Neural cell (in vitro differentiated cells): Measurements from ENCODE around the gene THRA. TPM values are rescaled to one million over a fixed set of nuclear protein-coding genes. Genes with fewer than 3 reads are reported as not detected.

Experiments used
- H2AFZ ChIP-seq: fragments of 200-600, 300-800 bp; sonication (generic), shearing (Covaris generic); 2 replicates; pipeline ENCODE4 v1.6.0; 2014; ENCODE audit warnings: low read depth, mild to moderate bottlenecking, antibody characterized with exemption, low read length, moderate library complexity
- H3F3A ChIP-seq: fragments of 200-600 bp; shearing (Covaris generic); 2 replicates; pipeline ENCODE4 v1.6.1; 2016; ENCODE audit warnings: mild to moderate bottlenecking, moderate library complexity, mixed read lengths, antibody characterized with exemption, low read length; ENCODE audit not compliant: insufficient read depth, poor library complexity, severe bottlenecking
- H3K27ac ChIP-seq: fragments of 200-600, 300-800 bp; sonication (generic), shearing (Covaris generic); 2 replicates; pipeline ENCODE4 v1.5.1; 2014; ENCODE audit warnings: mild to moderate bottlenecking, low read length, moderate library complexity
- H3K27me3 ChIP-seq: fragments of 300-800, 200-600 bp; sonication (generic), shearing (Covaris generic); 2 replicates; pipeline ENCODE4 v1.6.0; 2014; ENCODE audit warnings: mild to moderate bottlenecking, low read depth, low read length, moderate library complexity; ENCODE audit not compliant: insufficient read depth
- H3K36me3 ChIP-seq: fragments of 300-800, 200-600 bp; sonication (generic), shearing (Covaris generic); 2 replicates; pipeline ENCODE4 v1.5.1; 2014; ENCODE audit warnings: mild to moderate bottlenecking, antibody characterized with exemption, low read length, moderate library complexity; ENCODE audit not compliant: insufficient read depth
- H3K4me2 ChIP-seq: fragments of 300-800, 200-600 bp; sonication (generic), shearing (Covaris generic); 2 replicates; pipeline ENCODE4 v1.6.0; 2014; ENCODE audit warnings: mild to moderate bottlenecking, low read length
- H3K4me3 ChIP-seq: fragments of 300-800, 200-600 bp; sonication (generic), shearing (Covaris generic); 2 replicates; pipeline ENCODE4 v1.5.1; 2014; ENCODE audit warnings: mild to moderate bottlenecking, low read length, moderate library complexity
- H3K79me2 ChIP-seq: fragments of 200-600 bp; shearing (Covaris generic); replicated peaks from 2 replicates; pipeline ENCODE4 v1.6.0; 2014; ENCODE audit warnings: mild to moderate bottlenecking, low read length, moderate library complexity; ENCODE audit not compliant: insufficient read depth
- H3K9ac ChIP-seq: fragments of 300-800, 200-600 bp; sonication (generic), shearing (Covaris generic); 2 replicates; pipeline ENCODE4 v1.6.1; 2016; ENCODE audit warnings: mild to moderate bottlenecking, low read length, mixed read lengths
- H3K9me2 ChIP-seq: fragments of 200-600 bp; shearing (Covaris generic); 2 replicates; pipeline ENCODE4 v1.6.1; 2016; ENCODE audit warnings: mild to moderate bottlenecking, low read length, mixed read lengths; ENCODE audit not compliant: insufficient read depth
- H3K9me3 ChIP-seq: fragments of 200-600, 300-800 bp; sonication (generic), shearing (Covaris generic); 2 replicates; pipeline ENCODE4 v1.6.1; 2016; ENCODE audit warnings: mild to moderate bottlenecking, mixed run types, low read length, moderate library complexity, mixed read lengths
- H4K20me1 ChIP-seq: fragments of 200-600 bp; shearing (Covaris generic); 2 replicates; pipeline ENCODE4 v1.6.1; 2016; ENCODE audit warnings: mild to moderate bottlenecking, mixed run types; ENCODE audit not compliant: insufficient read depth
- EP300 ChIP-seq: fragments of 450-650 bp; conservative IDR thresholded peaks from 2 replicates; pipeline ENCODE4 v1.6.1; 2014; ENCODE audit warnings: antibody characterized with exemption, mild to moderate bottlenecking, moderate library complexity; ENCODE audit not compliant: poor library complexity, severe bottlenecking
- EZH2 ChIP-seq: fragments of 200-600, 300-800 bp; shearing (Covaris generic), sonication (generic); IDR thresholded peaks from 2 replicates; pipeline ENCODE4 v1.6.1; 2014; ENCODE audit warnings: antibody characterized with exemption, low read length, borderline replicate concordance, mild to moderate bottlenecking; ENCODE audit not compliant: insufficient read depth, poor library complexity, severe bottlenecking
- MXI1 ChIP-seq: fragments of 450-650 bp; conservative IDR thresholded peaks from 2 replicates; pipeline ENCODE4 v1.6.1; 2014; ENCODE audit warnings: antibody characterized with exemption, mild to moderate bottlenecking; ENCODE audit not compliant: poor library complexity, severe bottlenecking
- POLR2AphosphoS5 ChIP-seq: IDR thresholded peaks from 2 replicates; pipeline ENCODE4 v1.6.1; 2012
- RAD21 ChIP-seq: fragments of 450-650 bp; conservative IDR thresholded peaks from 2 replicates; pipeline ENCODE4 v1.6.1; 2014; ENCODE audit warnings: antibody characterized with exemption, mild to moderate bottlenecking, moderate library complexity
- SMC3 ChIP-seq: fragments of 450-650 bp; conservative IDR thresholded peaks from 2 replicates; pipeline ENCODE4 v1.6.1; 2014; ENCODE audit warnings: antibody characterized with exemption, mild to moderate bottlenecking, moderate library complexity; ENCODE audit not compliant: poor library complexity
- TAF1 ChIP-seq: IDR thresholded peaks from 2 replicates; pipeline ENCODE4 v1.6.1; 2012; ENCODE audit warnings: low read depth
- polyA plus RNA-seq: library from polyadenylated mRNA; depleted of rRNA; stranded (reverse); fragments of >200 nt; gene quantifications from 2 replicates; pipeline ENCODE4 v1.2.3, GENCODE V29; 2014
- TF ChIP-seq, protein P1 (sequence below): fragments of 450-650 bp; IDR thresholded peaks from 2 replicates; pipeline ENCODE4 v1.5.1; 2014; ENCODE audit warnings: antibody characterized with exemption, mild to moderate bottlenecking, moderate library complexity; ENCODE audit not compliant: poor library complexity, severe bottlenecking
- TF ChIP-seq, protein P2 (sequence below): IDR thresholded peaks from 2 replicates; pipeline ENCODE4 v1.6.1; 2012; ENCODE audit warnings: borderline replicate concordance

Gene THRA
- polyA plus RNA-seq, 1 donor from 2014 or later: 97.2 TPM

DNA sequence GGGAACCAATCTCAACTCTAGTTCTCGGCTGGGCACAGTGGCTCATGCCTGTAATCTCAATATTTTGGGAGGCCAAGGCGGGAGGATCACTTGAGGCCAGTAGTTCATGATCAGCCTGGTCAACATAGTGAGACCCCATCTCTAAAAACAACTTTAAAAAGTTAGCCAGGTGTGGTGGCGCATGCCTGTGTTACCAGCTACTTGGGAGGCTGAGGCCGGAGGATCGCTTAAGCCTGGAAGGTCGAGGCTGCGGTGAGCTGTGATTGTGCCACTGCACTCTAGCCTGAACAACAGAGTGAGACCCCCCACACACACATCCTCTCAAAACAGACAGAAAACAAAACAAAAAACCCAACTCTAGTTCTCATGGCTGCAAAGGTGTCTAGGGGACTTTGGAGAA lies 4.9 kb downstream of the THRA start:
- Histone ChIP-seq H3K27ac (no peak overlapping the region), H3K9me3 (no peaks in the 10 kb centered on the region), H4K20me1 (no peaks in the 10 kb centered on the region), H3K9me2 (no peaks in the 10 kb centered on the region), H3F3A (no peaks in the 10 kb centered on the region), H3K4me3 (no peak overlapping the region), H3K79me2 (peaks cover 35% of the 10 kb centered on the region), H3K27me3 (no peaks in the 10 kb centered on the region), H3K9ac (no peak overlapping the region), H3K36me3 (no peaks in the 10 kb centered on the region), H2AFZ (no peak overlapping the region), H3K4me2 (no peak overlapping the region)
- no peak for TF ChIP-seq EP300
- no peak for TF ChIP-seq EZH2
- TF ChIP-seq RAD21: no peak
- no peak for TF ChIP-seq SMC3
- TF ChIP-seq TAF1: no peak
- TF ChIP-seq, protein P1, sequence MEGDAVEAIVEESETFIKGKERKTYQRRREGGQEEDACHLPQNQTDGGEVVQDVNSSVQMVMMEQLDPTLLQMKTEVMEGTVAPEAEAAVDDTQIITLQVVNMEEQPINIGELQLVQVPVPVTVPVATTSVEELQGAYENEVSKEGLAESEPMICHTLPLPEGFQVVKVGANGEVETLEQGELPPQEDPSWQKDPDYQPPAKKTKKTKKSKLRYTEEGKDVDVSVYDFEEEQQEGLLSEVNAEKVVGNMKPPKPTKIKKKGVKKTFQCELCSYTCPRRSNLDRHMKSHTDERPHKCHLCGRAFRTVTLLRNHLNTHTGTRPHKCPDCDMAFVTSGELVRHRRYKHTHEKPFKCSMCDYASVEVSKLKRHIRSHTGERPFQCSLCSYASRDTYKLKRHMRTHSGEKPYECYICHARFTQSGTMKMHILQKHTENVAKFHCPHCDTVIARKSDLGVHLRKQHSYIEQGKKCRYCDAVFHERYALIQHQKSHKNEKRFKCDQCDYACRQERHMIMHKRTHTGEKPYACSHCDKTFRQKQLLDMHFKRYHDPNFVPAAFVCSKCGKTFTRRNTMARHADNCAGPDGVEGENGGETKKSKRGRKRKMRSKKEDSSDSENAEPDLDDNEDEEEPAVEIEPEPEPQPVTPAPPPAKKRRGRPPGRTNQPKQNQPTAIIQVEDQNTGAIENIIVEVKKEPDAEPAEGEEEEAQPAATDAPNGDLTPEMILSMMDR: no peak
- TF ChIP-seq, protein P2, sequence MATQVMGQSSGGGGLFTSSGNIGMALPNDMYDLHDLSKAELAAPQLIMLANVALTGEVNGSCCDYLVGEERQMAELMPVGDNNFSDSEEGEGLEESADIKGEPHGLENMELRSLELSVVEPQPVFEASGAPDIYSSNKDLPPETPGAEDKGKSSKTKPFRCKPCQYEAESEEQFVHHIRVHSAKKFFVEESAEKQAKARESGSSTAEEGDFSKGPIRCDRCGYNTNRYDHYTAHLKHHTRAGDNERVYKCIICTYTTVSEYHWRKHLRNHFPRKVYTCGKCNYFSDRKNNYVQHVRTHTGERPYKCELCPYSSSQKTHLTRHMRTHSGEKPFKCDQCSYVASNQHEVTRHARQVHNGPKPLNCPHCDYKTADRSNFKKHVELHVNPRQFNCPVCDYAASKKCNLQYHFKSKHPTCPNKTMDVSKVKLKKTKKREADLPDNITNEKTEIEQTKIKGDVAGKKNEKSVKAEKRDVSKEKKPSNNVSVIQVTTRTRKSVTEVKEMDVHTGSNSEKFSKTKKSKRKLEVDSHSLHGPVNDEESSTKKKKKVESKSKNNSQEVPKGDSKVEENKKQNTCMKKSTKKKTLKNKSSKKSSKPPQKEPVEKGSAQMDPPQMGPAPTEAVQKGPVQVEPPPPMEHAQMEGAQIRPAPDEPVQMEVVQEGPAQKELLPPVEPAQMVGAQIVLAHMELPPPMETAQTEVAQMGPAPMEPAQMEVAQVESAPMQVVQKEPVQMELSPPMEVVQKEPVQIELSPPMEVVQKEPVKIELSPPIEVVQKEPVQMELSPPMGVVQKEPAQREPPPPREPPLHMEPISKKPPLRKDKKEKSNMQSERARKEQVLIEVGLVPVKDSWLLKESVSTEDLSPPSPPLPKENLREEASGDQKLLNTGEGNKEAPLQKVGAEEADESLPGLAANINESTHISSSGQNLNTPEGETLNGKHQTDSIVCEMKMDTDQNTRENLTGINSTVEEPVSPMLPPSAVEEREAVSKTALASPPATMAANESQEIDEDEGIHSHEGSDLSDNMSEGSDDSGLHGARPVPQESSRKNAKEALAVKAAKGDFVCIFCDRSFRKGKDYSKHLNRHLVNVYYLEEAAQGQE: no peak

DNA sequence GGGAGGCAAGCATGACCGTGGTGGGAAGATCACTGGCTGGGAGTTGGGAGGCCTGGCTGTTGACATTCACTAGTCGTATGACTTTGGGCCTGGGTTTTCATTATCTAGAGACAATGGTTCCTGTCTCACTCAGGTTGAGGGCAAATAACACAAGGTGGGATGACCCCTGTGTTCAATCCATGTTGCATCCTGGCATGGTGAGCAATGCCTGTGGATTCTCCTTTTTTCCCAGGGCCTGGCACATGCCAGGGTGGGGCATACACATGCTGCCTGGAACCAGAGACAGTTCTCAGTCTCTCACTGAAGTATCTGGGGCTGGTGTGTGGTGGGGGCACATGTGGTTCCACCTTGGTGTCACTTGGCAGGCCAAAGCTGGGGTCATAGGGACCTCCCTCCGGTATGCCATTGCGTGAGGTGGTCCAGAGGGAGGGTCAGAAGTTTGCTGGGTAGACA lies 5.4 kb downstream of the THRA start:
- Histone ChIP-seq H4K20me1 (no peaks in the 10 kb centered on the region), H3K4me3 (peak overlapping the region; percentile 55), H3F3A (no peaks in the 10 kb centered on the region), H3K9me3 (no peaks in the 10 kb centered on the region), H3K4me2 (no peak overlapping the region), H3K27me3 (no peaks in the 10 kb centered on the region), H3K79me2 (peaks cover 35% of the 10 kb centered on the region), H3K9me2 (no peaks in the 10 kb centered on the region), H2AFZ (no peak overlapping the region), H3K9ac (peak overlapping the region; percentile 68), H3K36me3 (no peaks in the 10 kb centered on the region), H3K27ac (peak overlapping the region; percentile 73)
- no peak for TF ChIP-seq EP300
- no peak for TF ChIP-seq RAD21
- TF ChIP-seq TAF1: no peak
- TF ChIP-seq, protein P2: no peak
- no peak for TF ChIP-seq POLR2AphosphoS5
- TF ChIP-seq SMC3: no peak
- no peak for TF ChIP-seq EZH2
- TF ChIP-seq, protein P1: no peak
- TF ChIP-seq MXI1: no peak
